Type B pancreatic cell (in vitro differentiated cells): ENCODE data around the gene PPP1R8. TPM values are rescaled to one million over a fixed set of nuclear protein-coding genes. Genes with fewer than 3 reads are reported as not detected.
A peak's percentile ranks its signal among the peaks of the same experiment; 100 is the strongest.

Experiments used
- DNase-seq: peaks from one replicate; pipeline ENCODE4 v3.0.0; 2021; ENCODE audit warnings: mixed read lengths; ENCODE audit not compliant: unreplicated experiment; ENCODE audit errors: extremely low spot score
- H3K27ac Mint-ChIP-seq: 2 replicates; pipeline ENCODE4 v1.8.0; 2021; ENCODE audit warnings: mild to moderate bottlenecking, mixed read lengths
- H3K27me3 Mint-ChIP-seq: 2 replicates; pipeline ENCODE4 v1.8.0; 2021; ENCODE audit warnings: mixed read lengths
- H3K36me3 Mint-ChIP-seq: 2 replicates; pipeline ENCODE4 v1.8.0; 2021; ENCODE audit warnings: mixed read lengths
- H3K4me1 Mint-ChIP-seq: one replicate; pipeline ENCODE4 v1.8.0; 2021; ENCODE audit warnings: mixed read lengths; ENCODE audit not compliant: unreplicated experiment
- H3K4me3 Mint-ChIP-seq: 2 replicates; pipeline ENCODE4 v1.8.0; 2021; ENCODE audit warnings: mild to moderate bottlenecking, mixed read lengths
- H3K9me3 Mint-ChIP-seq: 2 replicates; pipeline ENCODE4 v1.8.0; 2021; ENCODE audit warnings: mixed read lengths
- CTCF ChIP-seq: fragments of 200-600 bp; sonication (generic); conservative IDR thresholded peaks from 2 replicates; pipeline ENCODE4 v1.5.0; 2021; ENCODE audit warnings: antibody characterized with exemption, mild to moderate bottlenecking
- long read RNA-seq: library from polyadenylated mRNA; unstranded; transcript quantifications from one replicate; pipeline ENCODE4 v2.0.0, GENCODE V29; 2020
- total RNA-seq: library from RNA; stranded (reverse); gene quantifications from 2 replicates; pipeline ENCODE4 v1.2.1, GENCODE V29; 2021; ENCODE audit warnings: low replicate concordance

The PPP1R8 gene
- total RNA-seq, result 53.9 and 54.9 TPM in 2 replicates
- long read RNA-seq, transcript PPP1R8-202 (7 exons, 2,344 nt), result major isoform, 5 of 10 reads
- long read RNA-seq, partial matches to known transcripts, result 2 of 10 reads
- long read RNA-seq, other reads (novel, unspliced or antisense), result 3 of 10 reads

- H3K36me3 Mint-ChIP-seq, result no peaks in the 10 kb centered on the region
- H3K27me3 Mint-ChIP-seq, result no peaks in the 10 kb centered on the region
- no peak for TF ChIP-seq CTCF
Measured at GRCh38 chr1:27830621-27831440, at the start of gene PPP1R8. Gene PPP1R8, plus strand, starts transcription at chr1:27830782. Its CDS starts 54 bp downstream, at chr1:27830836.

GRCh38 chr1:27782950-27783349, 47.6 kb upstream of the PPP1R8 start:
- Mint-ChIP-seq H3K27me3 (no peaks in the 10 kb centered on the region), H3K36me3 (peaks cover 3% of the 10 kb centered on the region)
- DNase-seq, result no peak

More at GRCh38 chr1:27830621-27831440, at the start of gene PPP1R8:
- Mint-ChIP-seq H3K4me3 (peak within 1 kb of the TSS; percentile 92), H3K27ac (peak within 1 kb of the TSS; percentile 95), H3K4me1 (peaks cover 17% of the 10 kb centered on the region), H3K9me3 (no peaks in the 10 kb centered on the region)
- peak; percentile 93 for DNase-seq

GRCh38 chr1:27784700-27785099, 45.9 kb upstream of the PPP1R8 start:
- Mint-ChIP-seq H3K4me1 (peaks cover 24% of the 10 kb centered on the region), H3K27ac (peak overlapping the region; percentile 98), H3K36me3 (peaks cover 10% of the 10 kb centered on the region), H3K27me3 (no peaks in the 10 kb centered on the region), H3K4me3 (peak overlapping the region; percentile 15), H3K9me3 (no peaks in the 10 kb centered on the region)
- TF ChIP-seq CTCF, result no peak
- DNase-seq, result no peak

More at GRCh38 chr1:27782950-27783349, 47.6 kb upstream of the PPP1R8 start:
- no peaks in the 10 kb centered on the region for H3K9me3 Mint-ChIP-seq
- H3K27ac Mint-ChIP-seq, result peak overlapping the region; percentile 52
- no peak for TF ChIP-seq CTCF
- peaks cover 16% of the 10 kb centered on the region for H3K4me1 Mint-ChIP-seq
- H3K4me3 Mint-ChIP-seq, result no peak overlapping the region

- Mint-ChIP-seq H3K36me3 (peaks cover 17% of the 10 kb centered on the region), H3K27me3 (no peaks in the 10 kb centered on the region), H3K9me3 (no peaks in the 10 kb centered on the region), H3K27ac (peak overlapping the region; percentile 98), H3K4me3 (peak overlapping the region; percentile 55), H3K4me1 (peaks cover 24% of the 10 kb centered on the region)
- DNase-seq, result no peak
- no peak for TF ChIP-seq CTCF
Measured at GRCh38 chr1:27785781-27786455, 44.7 kb upstream of the PPP1R8 start.

- peaks cover 23% of the 10 kb centered on the region for H3K4me1 Mint-ChIP-seq
- no peaks in the 10 kb centered on the region for H3K9me3 Mint-ChIP-seq
- H3K36me3 Mint-ChIP-seq, result peaks cover 20% of the 10 kb centered on the region
- no peak overlapping the region for H3K4me3 Mint-ChIP-seq
- no peak for DNase-seq
- no peaks in the 10 kb centered on the region for H3K27me3 Mint-ChIP-seq
- TF ChIP-seq CTCF, result no peak
- H3K27ac Mint-ChIP-seq, result peak overlapping the region; percentile 37
Measured at GRCh38 chr1:27787895-27788294, 42.7 kb upstream of the PPP1R8 start.
